Prostate gland (tissue), 2 donors: ENCODE data around the gene SHISAL1. TPM values are rescaled to one million over a fixed set of nuclear protein-coding genes. Genes with fewer than 3 reads are reported as not detected.
"Not testable (repeated sequence)": the region's sequence is repeated elsewhere in the genome, so short reads cannot be mapped to it uniquely, and the experiment has no call there.

Experiments used
- DNase-seq: peaks from one replicate; pipeline ENCODE4 v3.0.0-alpha.2; 2019; ENCODE audit warnings: low spot score
- H3K27ac ChIP-seq, 2 donors: fragments of 200-600 bp; sonication (generic); 2 replicates each; pipeline ENCODE4 v1.5.1; 2017 to 2019
- H3K27me3 ChIP-seq: fragments of 200-600 bp; sonication (generic); replicated peaks from 2 replicates; pipeline ENCODE4 v1.5.1; 2019; ENCODE audit not compliant: insufficient read depth
- H3K36me3 ChIP-seq, 2 donors: fragments of 200-600 bp; sonication (generic); 1 replicate in 1 of 2; 2 replicates in 1 of 2; pipeline versions ENCODE4 v1.5.1 to v1.8.1; 2017 to 2019
- H3K4me1 ChIP-seq: fragments of 200-600 bp; sonication (generic); replicated peaks from 2 replicates; pipeline ENCODE4 v1.5.1; 2019
- H3K4me3 ChIP-seq, 2 donors: fragments of 200-600 bp; sonication (generic); 2 replicates each; pipeline ENCODE4 v1.5.1; 2017 to 2019
- H3K9me3 ChIP-seq: fragments of 200-600 bp; sonication (generic); 2 replicates; pipeline ENCODE4 v1.5.1; 2017
- POLR2A ChIP-seq: fragments of 450-650 bp; IDR thresholded peaks from one replicate; pipeline ENCODE4 v1.6.1; 2016; ENCODE audit warnings: antibody characterized with exemption, mild to moderate bottlenecking
- POLR2AphosphoS5 ChIP-seq: sonication (generic); formaldehyde crosslinking; IDR thresholded peaks from one replicate; pipeline ENCODE4 v1.6.1; 2017; ENCODE audit warnings: antibody characterized with exemption
- WGBS: methylation state at CpG from one replicate; pipeline ENCODE4 v1.1.5; 2018; 5-methylcytosine and 5-hydroxymethylcytosine counted together
- intact Hi-C: fragments of 100-400 bp; cut with DNase I; formaldehyde crosslinking; loops from one replicate; pipeline ENCODE4 v1.14.2; 2022
- total RNA-seq, 2 donors: library from RNA; depleted of rRNA; stranded (reverse); fragments of >200 nt; gene quantifications; one replicate each; pipeline ENCODE4 v1.1.0, GENCODE V29; 2016
- TF ChIP-seq, protein P1 (sequence below), 4 experiments: fragments of 200-600 bp in 2 of 4; fragments of 450-650 bp in 2 of 4; sonication (generic) in 2 of 4; IDR thresholded peaks; 1 replicate in 3 of 4; 2 replicates in 1 of 4; pipeline ENCODE4 v1.5.1; 2016 to 2019; ENCODE audit warnings: antibody characterized with exemption in 4 of 4, mild to moderate bottlenecking in 2 of 4, moderate library complexity in 2 of 4

SHISAL1 gene
- total RNA-seq, 2 donors from 2014 or later: 1.8 to 7.8 TPM

DNA sequence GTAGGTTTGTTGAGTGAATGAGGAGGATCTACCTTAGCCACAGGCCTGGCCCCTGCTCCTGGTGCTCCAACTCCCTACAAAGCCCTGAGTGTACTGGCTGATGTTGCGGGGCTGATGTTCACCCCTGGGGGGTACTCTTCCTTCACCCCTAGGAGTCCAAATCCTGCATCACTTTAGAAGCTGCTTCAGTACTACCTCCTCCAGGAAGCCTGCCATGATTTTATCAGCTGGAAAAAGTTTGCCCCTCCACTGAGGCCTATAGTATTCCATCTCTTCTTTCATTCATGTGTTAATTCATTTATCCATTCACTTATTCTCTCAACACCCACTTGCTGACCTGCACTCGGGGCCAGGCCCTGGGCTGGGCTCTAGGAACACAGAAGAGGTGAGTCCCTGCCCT lies 7.8 kb downstream of the SHISAL1 start:
- TF ChIP-seq, protein P1, sequence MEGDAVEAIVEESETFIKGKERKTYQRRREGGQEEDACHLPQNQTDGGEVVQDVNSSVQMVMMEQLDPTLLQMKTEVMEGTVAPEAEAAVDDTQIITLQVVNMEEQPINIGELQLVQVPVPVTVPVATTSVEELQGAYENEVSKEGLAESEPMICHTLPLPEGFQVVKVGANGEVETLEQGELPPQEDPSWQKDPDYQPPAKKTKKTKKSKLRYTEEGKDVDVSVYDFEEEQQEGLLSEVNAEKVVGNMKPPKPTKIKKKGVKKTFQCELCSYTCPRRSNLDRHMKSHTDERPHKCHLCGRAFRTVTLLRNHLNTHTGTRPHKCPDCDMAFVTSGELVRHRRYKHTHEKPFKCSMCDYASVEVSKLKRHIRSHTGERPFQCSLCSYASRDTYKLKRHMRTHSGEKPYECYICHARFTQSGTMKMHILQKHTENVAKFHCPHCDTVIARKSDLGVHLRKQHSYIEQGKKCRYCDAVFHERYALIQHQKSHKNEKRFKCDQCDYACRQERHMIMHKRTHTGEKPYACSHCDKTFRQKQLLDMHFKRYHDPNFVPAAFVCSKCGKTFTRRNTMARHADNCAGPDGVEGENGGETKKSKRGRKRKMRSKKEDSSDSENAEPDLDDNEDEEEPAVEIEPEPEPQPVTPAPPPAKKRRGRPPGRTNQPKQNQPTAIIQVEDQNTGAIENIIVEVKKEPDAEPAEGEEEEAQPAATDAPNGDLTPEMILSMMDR (IDR thresholded peaks at IDR 0.05): no peak
- TF ChIP-seq POLR2A (no peak), POLR2AphosphoS5 (no peak)
- intact Hi-C loops: no loop called here
- Histone ChIP-seq H3K27me3 (peaks cover 2% of the 10 kb centered on the region), H3K27ac (peak overlapping the region; percentile 13 to 43), H3K4me3 (no peak overlapping the region), H3K9me3 (no peaks in the 10 kb centered on the region), H3K36me3 (no peaks in the 10 kb centered on the region), H3K4me1 (no peaks in the 10 kb centered on the region)
- no peak for DNase-seq
- WGBS: 91% methylated on average over 2 of the region's 2 CpGs

- H3K27ac ChIP-seq: peak overlapping the region in 1 of 2 donors; percentile 43
These were observed 8.4 kb downstream of the SHISAL1 start for GRCh38 chr22:44304354-44304753.

GRCh38 chr22:44302363-44302762 lies 10.4 kb downstream of the SHISAL1 start:
- H3K27me3 ChIP-seq, H3K36me3 ChIP-seq, DNase-seq, H3K27ac ChIP-seq, H3K9me3 ChIP-seq, H3K4me3 ChIP-seq, H3K4me1 ChIP-seq, intact Hi-C loops: not testable (repeated sequence)
- WGBS: 79% methylated on average over 8 of the region's 10 CpGs

More at GRCh38 chr22:44304354-44304753, 8.4 kb downstream of the SHISAL1 start:
- no peaks in the 10 kb centered on the region for H3K36me3 ChIP-seq
- no peak overlapping the region for H3K4me3 ChIP-seq
- TF ChIP-seq, protein P1 (IDR thresholded peaks at IDR 0.05): no peak
- TF ChIP-seq POLR2A (no peak), POLR2AphosphoS5 (no peak)
- WGBS: 56% methylated on average over 9 of the region's 9 CpGs
- DNase-seq: no peak
- H3K9me3 ChIP-seq: no peaks in the 10 kb centered on the region
- H3K27me3 ChIP-seq: peaks cover 2% of the 10 kb centered on the region
- H3K4me1 ChIP-seq: no peaks in the 10 kb centered on the region
- intact Hi-C loops: no loop called here

GRCh38 chr22:44301039-44301438 lies 11.7 kb downstream of the SHISAL1 start:
- peaks cover 2% of the 10 kb centered on the region for H3K27me3 ChIP-seq
- TF ChIP-seq POLR2AphosphoS5 (no peak), POLR2A (no peak)
- TF ChIP-seq, protein P1 (IDR thresholded peaks at IDR 0.05): no peak
- intact Hi-C loops: no loop called here
- 71% methylated on average over 19 of the region's 19 CpGs for WGBS
- H3K27ac ChIP-seq: no peak overlapping the region
- no peaks in the 10 kb centered on the region for H3K4me1 ChIP-seq
- H3K4me3 ChIP-seq: no peak overlapping the region
- no peak for DNase-seq
- no peaks in the 10 kb centered on the region for H3K9me3 ChIP-seq
- no peaks in the 10 kb centered on the region for H3K36me3 ChIP-seq

- 90% methylated on average over 13 of the region's 13 CpGs for WGBS
- H3K9me3 ChIP-seq: no peaks in the 10 kb centered on the region
- TF ChIP-seq POLR2A (no peak), POLR2AphosphoS5 (no peak)
- TF ChIP-seq, protein P1 (IDR thresholded peaks at IDR 0.05): no peak
- H3K27me3 ChIP-seq: peaks cover 2% of the 10 kb centered on the region
- no peaks in the 10 kb centered on the region for H3K4me1 ChIP-seq
- DNase-seq: no peak
- no peak overlapping the region for H3K4me3 ChIP-seq
- H3K36me3 ChIP-seq: no peaks in the 10 kb centered on the region
- intact Hi-C loops: no loop called here
- H3K27ac ChIP-seq: no peak overlapping the region
These were observed 13.6 kb downstream of the SHISAL1 start for GRCh38 chr22:44299124-44299523.
